K562 treated with DMSO at 1 percent for 4 hours (cell line): ENCODE results near the gene ERVW-1. TPM values are rescaled to one million over a fixed set of nuclear protein-coding genes. Genes with fewer than 3 reads are reported as not detected.

Source experiments
- total RNA-seq: library from RNA; unstranded; fragments of 300-600 nt; gene quantifications from 2 replicates; pipeline ENCODE4 v1.2.3, GENCODE V29; 2022; ENCODE audit not compliant: insufficient read depth

Gene ERVW-1
- 0.65 TPM in 1 of 2 replicates, not detected in the other for total RNA-seq

GRCh38 chr7:92477681-92478080 lies at the start of gene ERVW-1:
Gene ERVW-1 (minus strand): TSS chr7:92477946. CDS start chr7:92470381, 7,565 bp downstream.

GRCh38 chr7:92447345-92448204 lies 30.2 kb downstream of the ERVW-1 start, which contains the start of gene GATAD1:
Gene GATAD1 (plus strand): TSS chr7:92447482. CDS start chr7:92447730, 248 bp downstream.

Other genes with a start within 250 kb of the ERVW-1 start
- gene KRIT1, start 232.0 kb downstream of the ERVW-1 start, total RNA-seq, result 12.0 and 13.4 TPM in 2 replicates
- gene ANKIB1, start 232.0 kb downstream of the ERVW-1 start, total RNA-seq, result 7.0 and 12.2 TPM in 2 replicates
- 28.2 and 31.0 TPM in 2 replicates for gene GATAD1, start 30.5 kb downstream of the ERVW-1 start, total RNA-seq
- gene PEX1, start 50.6 kb upstream of the ERVW-1 start, total RNA-seq, result 11.6 and 15.9 TPM in 2 replicates
- 8.3 and 9.6 TPM in 2 replicates for gene RBM48, start 50.8 kb upstream of the ERVW-1 start, total RNA-seq
- 23.5 and 25.1 TPM in 2 replicates for gene FAM133B, start 112.4 kb upstream of the ERVW-1 start, total RNA-seq